IMR-90 (cell line): Measurements from ENCODE around the gene KDM3B. TPM values are rescaled to one million over a fixed set of nuclear protein-coding genes. Genes with fewer than 3 reads are reported as not detected.

Experiments used
- ATAC-seq: fragments of 200-7000 bp; cut with Tn5 transposase; 2 replicates; pipeline ENCODE4 v1.9.1; 2020; ENCODE audit warnings: low read depth, mild to moderate bottlenecking, moderate library complexity
- BruUV-seq: library from RNA; stranded (reverse); fragments of 400-500 nt; replicated peaks from 2 replicates; lab custom pipeline; 2021; lab: Mats Ljungman, UMichigan
- CTCF ChIA-PET: fragments of 300-600 bp; formaldehyde crosslinking; extraction: SDS; loops from one replicate; lab custom pipeline; 2021; ENCODE audit warnings: antibody characterized with exemption; lab: Yijun Ruan, JAX
- POLR2A ChIA-PET: fragments of 300-600 bp; sonication (Branson Sonifier 250); formaldehyde crosslinking; loops from one replicate; lab custom pipeline; 2022; ENCODE audit warnings: antibody characterized with exemption; ENCODE audit not compliant: unreplicated experiment; lab: Charles Lee
- DNase-seq: peaks from one replicate; pipeline ENCODE4 v3.0.0; 2013
- H2AFZ ChIP-seq: replicated peaks from 2 replicates; pipeline ENCODE3; 2013; ENCODE audit warnings: low read length, mild to moderate bottlenecking; ENCODE audit not compliant: poor library complexity
- H2AK5ac ChIP-seq: 2 replicates; pipeline ENCODE4 v1.6.1; 2013; ENCODE audit warnings: low read depth, low read length, inconsistent platforms
- H2AK9ac ChIP-seq: replicated peaks from 2 replicates; pipeline ENCODE3; 2013; ENCODE audit warnings: mild to moderate bottlenecking, low read depth, low read length, moderate library complexity; ENCODE audit not compliant: poor library complexity
- H2BK120ac ChIP-seq: 2 replicates; pipeline ENCODE4 v1.6.1; 2013; ENCODE audit warnings: low read depth, low read length, inconsistent platforms
- H2BK15ac ChIP-seq: 3 replicates; pipeline ENCODE4 v1.6.1; 2013; ENCODE audit warnings: low read depth, low read length, inconsistent platforms
- H2BK20ac ChIP-seq: 2 replicates; pipeline ENCODE4 v1.6.1; 2013; ENCODE audit warnings: low read depth, mild to moderate bottlenecking, inconsistent platforms, low read length, moderate library complexity
- H2BK5ac ChIP-seq: 2 replicates; pipeline ENCODE4 v1.6.1; 2013; ENCODE audit warnings: mild to moderate bottlenecking, low read depth, low read length, inconsistent platforms; ENCODE audit not compliant: poor library complexity, severe bottlenecking
- H3K14ac ChIP-seq: replicated peaks from 2 replicates; pipeline ENCODE4 v1.6.1; 2013; ENCODE audit warnings: low read depth, low read length, inconsistent platforms
- H3K18ac ChIP-seq: 2 replicates; pipeline ENCODE4 v1.6.1; 2013; ENCODE audit warnings: low read depth, low read length, control low read depth
- H3K23ac ChIP-seq: 2 replicates; pipeline ENCODE4 v1.6.1; 2013; ENCODE audit warnings: low read depth, low read length, inconsistent platforms
- H3K27ac ChIP-seq: 2 replicates; pipeline ENCODE4 v1.5.1; 2013; ENCODE audit warnings: mild to moderate bottlenecking, control low read depth, low read length; ENCODE audit not compliant: insufficient read depth
- H3K27me3 ChIP-seq: 2 replicates; pipeline ENCODE4 v1.6.1; 2013; ENCODE audit warnings: low read length; ENCODE audit not compliant: control insufficient read depth, insufficient read depth
- H3K36me3 ChIP-seq: 2 replicates; pipeline ENCODE4 v1.6.1; 2013; ENCODE audit warnings: low read length, mixed read lengths; ENCODE audit not compliant: control insufficient read depth, insufficient read depth
- H3K4ac ChIP-seq: 2 replicates; pipeline ENCODE4 v1.6.1; 2013; ENCODE audit warnings: low read depth, low read length, inconsistent platforms
- H3K4me1 ChIP-seq: 2 replicates; pipeline ENCODE4 v1.6.1; 2013; ENCODE audit warnings: low read length, mixed read lengths; ENCODE audit not compliant: control insufficient read depth, insufficient read depth
- H3K4me2 ChIP-seq: 2 replicates; pipeline ENCODE4 v1.6.1; 2013; ENCODE audit warnings: low read depth, mild to moderate bottlenecking, control low read depth, low read length, moderate library complexity
- H3K4me3 ChIP-seq: 2 replicates; pipeline ENCODE4 v1.5.1; 2013; ENCODE audit warnings: low read depth, mild to moderate bottlenecking, control low read depth, low read length, moderate library complexity; ENCODE audit not compliant: insufficient read depth
- H3K56ac ChIP-seq: 2 replicates; pipeline ENCODE4 v1.6.1; 2013; ENCODE audit warnings: low read length, inconsistent platforms; ENCODE audit not compliant: insufficient read depth; ENCODE audit errors: extremely low read depth
- H3K79me1 ChIP-seq, 2 experiments: 2 replicates each; pipeline ENCODE4 v1.6.1; 2013; ENCODE audit warnings: low read length in 2 of 2, inconsistent platforms in 1 of 2, low read depth in 1 of 2
- H3K9ac ChIP-seq: 2 replicates; pipeline ENCODE4 v1.6.1; 2013; ENCODE audit warnings: low read depth, low read length, control low read depth
- H3K9me1 ChIP-seq: 2 replicates; pipeline ENCODE4 v1.6.1; 2013; ENCODE audit warnings: low read length, inconsistent platforms; ENCODE audit not compliant: insufficient read depth
- H3K9me3 ChIP-seq: 2 replicates; pipeline ENCODE4 v1.6.1; 2013; ENCODE audit warnings: low read length; ENCODE audit not compliant: control insufficient read depth, insufficient read depth
- H4K20me1 ChIP-seq: 2 replicates; pipeline ENCODE4 v1.6.1; 2013; ENCODE audit warnings: low read length, inconsistent platforms; ENCODE audit not compliant: insufficient read depth
- H4K5ac ChIP-seq: 2 replicates; pipeline ENCODE4 v1.6.1; 2013; ENCODE audit warnings: mild to moderate bottlenecking, low read depth, low read length, control low read depth
- H4K8ac ChIP-seq, 2 experiments: 2 replicates each; pipeline ENCODE4 v1.6.1; 2013; ENCODE audit warnings: low read depth in 2 of 2, low read length in 2 of 2, control low read depth in 1 of 2, inconsistent platforms in 1 of 2
- H4K91ac ChIP-seq: 2 replicates; pipeline ENCODE4 v1.6.1; 2013; ENCODE audit warnings: low read depth, low read length, inconsistent platforms; ENCODE audit not compliant: insufficient read depth
- CEBPB ChIP-seq: IDR thresholded peaks from 2 replicates; pipeline ENCODE4 v1.6.1; 2012; ENCODE audit warnings: low read depth, low read length, improper control_type of control experiment
- POLR2A ChIP-seq: IDR thresholded peaks from 2 replicates; pipeline ENCODE4 v1.6.1; 2012; ENCODE audit warnings: mild to moderate bottlenecking, low read depth, low read length
- RFX5 ChIP-seq: IDR thresholded peaks from 2 replicates; pipeline ENCODE4 v1.8.0; 2012; ENCODE audit warnings: low read depth, mild to moderate bottlenecking, low read length, moderate library complexity
- WGBS, 2 experiments: methylation state at CpG; one replicate each; pipeline versions ENCODE4 v1.1.5 to v1.1.7; 2013; ENCODE audit warnings: missing lambda C conversion rate in 2 of 2; ENCODE audit not compliant: insufficient read length in 1 of 2; ENCODE audit errors: extremely low coverage in 2 of 2; 5-methylcytosine and 5-hydroxymethylcytosine counted together
- dilution Hi-C: fragments of 300-500 bp; cut with HindIII; formaldehyde crosslinking; loops from one replicate; pipeline ENCODE4 v1.14.3; 2018; ENCODE audit warnings: low sequenced_read_pairs; ENCODE audit not compliant: unreplicated experiment
- in situ Hi-C: fragments of 300-500 bp; cut with MboI; formaldehyde crosslinking; loops from 3 replicates; pipeline ENCODE4 v1.14.3; 2019; ENCODE audit warnings: low sequenced_read_pairs, inconsistent platforms, mixed read lengths
- intact Hi-C: fragments of 100-400 bp; cut with micrococcal nuclease; formaldehyde crosslinking; loops from 2 replicates; pipeline ENCODE4 v1.10.0; 2022
- polyA plus RNA-seq, 3 experiments: library from polyadenylated mRNA; depleted of rRNA; stranded (reverse); fragments of >200 nt; gene quantifications; 2 replicates each; pipeline ENCODE4 v1.2.3, GENCODE V29; 2012; ENCODE audit warnings: low replicate concordance in 1 of 3
- total RNA-seq: library from RNA; depleted of rRNA; stranded (reverse); fragments of >200 nt; gene quantifications from 2 replicates; pipeline ENCODE4 v1.2.3, GENCODE V29; 2012

Gene KDM3B
- total and polyA plus RNA-seq, 2 of the 4 experiments (the other 2 are of a cell fraction) = 19.4 to 35.8 TPM

DNA sequence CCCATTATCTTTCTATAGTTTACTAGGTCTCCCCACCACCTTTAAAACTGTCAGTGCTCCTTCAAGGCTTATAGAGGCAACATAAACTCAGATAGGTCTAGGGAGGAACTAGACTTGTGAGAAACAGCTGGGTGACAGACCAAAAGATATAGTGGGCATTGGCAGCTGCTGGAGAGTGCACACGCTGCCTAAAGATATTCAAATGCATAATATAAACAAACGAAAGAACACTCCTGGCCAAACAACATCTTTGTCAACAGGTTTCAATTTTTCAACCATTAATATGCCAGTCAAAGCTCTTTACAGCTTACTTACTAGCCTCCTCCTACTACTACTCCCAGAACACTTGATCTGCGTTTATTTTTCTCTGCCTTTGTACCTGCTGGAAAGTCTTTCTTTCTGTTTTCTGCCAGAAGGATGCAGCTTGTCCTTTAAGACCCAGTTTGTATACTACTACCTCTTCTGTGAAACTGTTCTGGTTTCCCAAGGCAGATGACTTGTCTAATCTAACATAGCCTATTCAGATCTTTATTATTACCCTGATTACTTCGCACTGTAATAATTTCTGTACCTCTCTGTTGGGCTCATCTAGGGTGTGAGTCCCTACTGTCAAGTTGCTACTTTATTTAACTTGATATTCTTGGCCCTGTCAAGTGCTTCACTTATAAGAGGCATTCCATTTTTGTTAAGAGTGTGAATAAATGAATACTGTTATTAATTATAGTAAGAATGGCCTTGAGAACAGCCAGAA is 14.3 kb downstream of the KDM3B start (continued):
- TF ChIP-seq CEBPB = no peak

GRCh38 chr5:138369261-138369660 is 16.8 kb downstream of the KDM3B start:
- H3K4me2 ChIP-seq = no peak overlapping the region

More at GRCh38 chr5:138369261-138369660, 16.8 kb downstream of the KDM3B start:
- Histone ChIP-seq H2BK120ac (no peak overlapping the region), H2AK9ac (no peak overlapping the region), H3K9ac (no peak overlapping the region), H3K27ac (no peak overlapping the region), H3K18ac (no peak overlapping the region), H3K9me1 (peaks cover 7% of the 10 kb centered on the region; the same call in 1 of the 2 replicates), H3K79me1 (peaks cover 43 to 60% of the 10 kb centered on the region in 2 experiments), H3K9me3 (no peaks in the 10 kb centered on the region), H2BK5ac (no peak overlapping the region), H4K20me1 (peaks cover 34% of the 10 kb centered on the region), H4K91ac (no peak overlapping the region), H3K27me3 (no peaks in the 10 kb centered on the region), H2BK20ac (no peak overlapping the region), H3K4me3 (no peak overlapping the region), H4K8ac (no peak overlapping the region), H3K4me1 (peaks cover 4% of the 10 kb centered on the region; the same call in 1 of the 2 replicates), H3K23ac (peak overlapping the region; percentile 17; the same call in 1 of the 2 replicates), H3K14ac (no peak overlapping the region), H2BK15ac (no peak overlapping the region), H3K56ac (no peak overlapping the region), H3K36me3 (peaks cover 12% of the 10 kb centered on the region), H2AFZ (no peak overlapping the region), H2AK5ac (no peak overlapping the region), H4K5ac (no peak overlapping the region), H3K4ac (no peak overlapping the region)
- ChIA-PET CTCF (interaction anchor here (2.5 kb wide), 1 partner anchor 18 kb away, joined by 9 read pairs; no protein-coding TSS in a partner anchor), POLR2A (no interaction called here)
- dilution Hi-C loops = no loop called here
- no peak for TF ChIP-seq POLR2A
- no peak for TF ChIP-seq CEBPB
- TF ChIP-seq RFX5 = no peak
- intact Hi-C loops = loop anchor here (5.0 kb wide), 1 partner anchor 33 kb away; no protein-coding TSS in a partner anchor
- no peak for ATAC-seq
- DNase-seq = no peak
- 93% methylated on average over 4 of the region's 5 CpGs; no CpG with 5 or more reads in 1 of the 2 experiments for WGBS, 2 experiments
- no TSS peak for BruUV-seq
- in situ Hi-C loops = no loop called here
